WI38 (cell line): ENCODE results near the gene SRSF6.

Experiments
- H3K4me3 ChIP-seq: 2 replicates; pipeline ENCODE4 v1.5.1; 2011; ENCODE audit warnings: low read depth, mild to moderate bottlenecking, control low read depth, low read length
- CTCF ChIP-seq: IDR thresholded peaks from 2 replicates; pipeline ENCODE4 v1.5.1; 2012; ENCODE audit warnings: low read depth, mild to moderate bottlenecking, control low read depth, low read length

Gene SRSF6

GRCh38 chr20:43460172-43460829 is 2.6 kb downstream of the SRSF6 start:
- TF ChIP-seq CTCF: no peak
- H3K4me3 ChIP-seq: no peak overlapping the region

DNA sequence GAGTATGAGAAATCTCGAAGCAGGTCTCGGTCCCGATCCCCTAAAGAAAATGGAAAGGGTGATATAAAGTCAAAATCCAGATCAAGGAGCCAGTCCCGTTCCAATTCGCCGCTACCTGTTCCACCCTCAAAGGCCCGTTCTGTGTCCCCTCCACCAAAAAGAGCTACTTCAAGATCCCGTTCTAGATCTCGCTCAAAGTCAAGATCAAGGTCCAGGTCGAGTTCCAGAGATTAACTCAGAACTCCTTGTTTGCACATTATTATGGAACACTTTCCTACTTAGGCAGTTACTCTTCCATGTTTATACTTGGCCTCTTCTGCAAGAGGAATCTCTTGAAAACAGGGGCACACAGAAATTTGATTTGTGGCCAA is 3.1 kb downstream of the SRSF6 start:
- H3K4me3 ChIP-seq: no peak overlapping the region
- no peak for TF ChIP-seq CTCF

- H3K4me3 ChIP-seq: no peak overlapping the region
- TF ChIP-seq CTCF: no peak
Observed at GRCh38 chr20:43461894-43462659, 4.4 kb downstream of the SRSF6 start.

DNA sequence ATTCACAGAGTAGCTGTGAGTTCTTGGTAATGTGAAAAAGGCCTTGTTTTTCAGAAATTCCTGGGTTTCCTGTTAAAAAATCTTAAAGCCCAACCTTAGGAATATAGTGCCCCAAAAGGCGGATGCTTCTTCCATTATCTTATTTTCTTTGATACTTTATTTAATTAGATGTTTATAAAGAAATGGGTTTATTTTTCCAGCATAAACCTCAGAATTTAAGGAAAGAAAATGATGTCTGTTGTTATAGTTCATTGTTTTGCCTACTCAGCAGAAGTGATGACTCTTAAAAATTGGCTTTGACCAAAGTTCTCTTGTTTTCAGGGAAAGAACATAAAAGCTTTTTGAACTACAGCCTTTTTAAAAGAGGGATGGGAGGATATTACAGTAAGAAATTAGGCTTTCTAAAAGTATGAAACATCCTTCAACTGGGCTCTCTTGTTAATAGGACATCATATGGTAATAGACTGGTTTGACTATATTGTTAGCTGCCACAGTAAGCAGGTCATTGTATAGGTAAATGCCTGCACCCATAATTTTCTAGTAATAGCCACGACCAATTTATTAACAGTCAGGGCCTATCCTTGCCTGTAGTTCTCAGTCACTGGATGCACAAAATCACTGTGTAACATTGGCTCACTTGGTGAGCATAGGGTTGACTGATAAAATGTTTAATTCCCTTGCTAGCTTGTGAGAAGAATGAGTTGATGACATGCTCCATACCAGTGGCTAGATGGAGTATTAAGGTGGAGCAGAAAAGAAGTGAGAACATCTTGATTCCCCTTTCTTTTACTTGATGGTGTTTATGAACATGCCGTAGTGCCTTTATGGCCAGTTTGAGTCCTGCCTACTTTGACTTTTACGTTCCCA is 5.2 kb downstream of the SRSF6 start:
- no peak overlapping the region for H3K4me3 ChIP-seq
- no peak for TF ChIP-seq CTCF

DNA sequence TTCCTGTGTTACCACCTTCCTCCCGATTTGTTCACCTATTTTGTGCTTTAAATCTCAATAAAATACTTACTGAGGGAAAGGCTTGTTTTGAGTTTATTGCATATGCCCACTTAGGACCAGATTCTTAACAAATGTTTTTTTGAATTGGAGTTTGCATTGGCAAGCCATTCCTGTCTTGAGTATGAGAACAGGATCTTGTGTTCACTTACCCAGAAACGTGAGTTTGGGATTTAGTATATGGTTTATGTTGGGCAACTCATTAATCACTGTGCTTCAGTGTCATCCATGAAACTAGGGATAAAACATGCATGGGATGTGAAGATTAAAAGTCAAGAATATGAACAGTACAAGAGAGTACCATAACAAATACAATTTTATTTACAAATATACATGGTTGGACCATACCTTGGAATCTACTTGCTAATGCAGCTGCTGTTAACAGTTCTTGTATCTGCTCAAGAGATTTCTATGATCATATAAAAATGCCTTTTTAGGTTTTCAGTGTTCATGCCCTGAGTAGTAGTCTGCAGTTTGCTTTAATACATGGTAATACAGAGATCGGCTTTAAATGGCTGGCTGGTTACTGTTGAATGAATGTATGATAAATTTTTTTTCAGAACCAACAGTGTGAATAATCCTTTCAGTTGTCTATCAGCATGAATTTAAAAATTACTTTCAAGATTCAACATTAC is 6.0 kb downstream of the SRSF6 start:
- no peak overlapping the region for H3K4me3 ChIP-seq
- TF ChIP-seq CTCF: no peak

- TF ChIP-seq CTCF: no peak
- no peak overlapping the region for H3K4me3 ChIP-seq
Observed at GRCh38 chr20:43464219-43464790, 6.6 kb downstream of the SRSF6 start.
